A549 (cell line): Measurements from ENCODE around the gene PRKG1.

ENCODE experiments used
- BHLHE40 ChIP-seq: IDR thresholded peaks from 2 replicates; pipeline ENCODE4 v1.6.1; 2012; ENCODE audit warnings: low read depth, low read length, inconsistent platforms
- EP300 ChIP-seq, 2 experiments: fragments of >200 bp; sonication (Bioruptor Twin); formaldehyde crosslinking; IDR thresholded peaks; 2 replicates in 1 of 2; 3 replicates in 1 of 2; pipeline ENCODE4 v1.6.1; 2016 to 2017
- HOXA7 ChIP-seq: fragments of 250-450 bp; sonication (Bioruptor Pico); IDR thresholded peaks from 2 replicates; pipeline ENCODE4 v1.5.0; 2020; ENCODE audit warnings: mild to moderate bottlenecking, moderate library complexity
- NR3C1 ChIP-seq: fragments of >200 bp; sonication (Bioruptor Twin); formaldehyde crosslinking; IDR thresholded peaks from 3 replicates; pipeline ENCODE4 v1.6.1; 2017
- POLR2A ChIP-seq: IDR thresholded peaks from 2 replicates; pipeline ENCODE4 v1.6.1; 2012; ENCODE audit warnings: mild to moderate bottlenecking, low read length
- RAD21 ChIP-seq, 2 experiments: fragments of >200 bp in 1 of 2; sonication (Bioruptor Twin) in 1 of 2; formaldehyde crosslinking in 1 of 2; IDR thresholded peaks in 1 of 2; conservative IDR thresholded peaks in 1 of 2; 2 replicates in 1 of 2; 3 replicates in 1 of 2; pipeline ENCODE4 v1.6.1; 2012 to 2018; ENCODE audit warnings: inconsistent platforms in 1 of 2
- TF ChIP-seq, protein P1 (sequence below): fragments of >200 bp; sonication (Bioruptor Twin); formaldehyde crosslinking; IDR thresholded peaks from 3 replicates; pipeline ENCODE4 v1.5.1; 2016

DNA sequence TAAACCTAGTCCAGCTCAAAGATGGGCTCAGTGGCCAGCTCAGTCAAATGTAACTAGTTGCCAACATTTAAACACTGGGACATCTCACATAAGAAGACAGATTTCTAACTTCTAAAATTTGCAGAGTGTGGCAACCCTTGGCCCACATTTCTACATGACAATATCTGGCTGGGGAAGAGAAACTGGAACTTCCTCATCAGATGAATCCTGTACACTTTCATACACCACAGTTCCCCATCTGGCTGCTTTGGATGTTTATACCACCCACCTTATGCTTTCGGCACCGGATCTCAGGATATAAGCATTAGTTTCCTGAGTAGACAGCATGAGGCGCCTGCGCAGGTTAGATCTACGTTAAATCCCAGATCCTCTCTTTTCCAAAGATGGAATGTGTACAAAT is 199.3 kb downstream of the PRKG1 start:
- TF ChIP-seq NR3C1: no peak
- TF ChIP-seq RAD21 (conservative IDR thresholded peaks at IDR 0.05 in 1 of 2, IDR thresholded peaks at IDR 0.05 in 1 of 2): no peak
- TF ChIP-seq, protein P1, sequence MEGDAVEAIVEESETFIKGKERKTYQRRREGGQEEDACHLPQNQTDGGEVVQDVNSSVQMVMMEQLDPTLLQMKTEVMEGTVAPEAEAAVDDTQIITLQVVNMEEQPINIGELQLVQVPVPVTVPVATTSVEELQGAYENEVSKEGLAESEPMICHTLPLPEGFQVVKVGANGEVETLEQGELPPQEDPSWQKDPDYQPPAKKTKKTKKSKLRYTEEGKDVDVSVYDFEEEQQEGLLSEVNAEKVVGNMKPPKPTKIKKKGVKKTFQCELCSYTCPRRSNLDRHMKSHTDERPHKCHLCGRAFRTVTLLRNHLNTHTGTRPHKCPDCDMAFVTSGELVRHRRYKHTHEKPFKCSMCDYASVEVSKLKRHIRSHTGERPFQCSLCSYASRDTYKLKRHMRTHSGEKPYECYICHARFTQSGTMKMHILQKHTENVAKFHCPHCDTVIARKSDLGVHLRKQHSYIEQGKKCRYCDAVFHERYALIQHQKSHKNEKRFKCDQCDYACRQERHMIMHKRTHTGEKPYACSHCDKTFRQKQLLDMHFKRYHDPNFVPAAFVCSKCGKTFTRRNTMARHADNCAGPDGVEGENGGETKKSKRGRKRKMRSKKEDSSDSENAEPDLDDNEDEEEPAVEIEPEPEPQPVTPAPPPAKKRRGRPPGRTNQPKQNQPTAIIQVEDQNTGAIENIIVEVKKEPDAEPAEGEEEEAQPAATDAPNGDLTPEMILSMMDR: no peak
- TF ChIP-seq BHLHE40: no peak
- TF ChIP-seq HOXA7 (CRISPR knock-in tag): no peak
- no peak for TF ChIP-seq POLR2A
- no peak for TF ChIP-seq EP300 (IDR thresholded peaks at IDR 0.05)
